Measurements from ENCODE around the gene CACHD1.
A peak's percentile ranks its signal among the peaks of the same experiment; 100 is the strongest.

Gene CACHD1

DNA sequence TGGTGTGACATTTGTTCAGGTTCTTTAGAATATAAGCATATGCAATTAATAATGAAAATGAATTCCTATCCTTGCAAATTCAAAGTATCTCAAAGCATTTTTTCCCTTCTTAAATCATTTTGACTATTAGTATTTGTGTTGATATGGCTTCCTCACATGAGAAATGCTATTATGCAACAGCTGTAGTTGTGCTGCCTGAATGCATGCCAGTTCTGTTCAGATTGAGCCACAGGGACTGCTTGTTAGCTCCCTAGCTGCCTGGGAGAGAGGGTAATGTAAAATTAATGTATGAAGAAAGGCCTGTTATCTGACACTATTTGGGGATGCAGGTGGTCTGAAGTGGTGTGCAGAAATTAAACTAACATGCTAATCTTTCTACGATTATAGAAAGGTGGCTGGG lies 45.5 kb downstream of the CACHD1 start:
- Histone ChIP-seq H3K23ac (ENCODE audit: low read length) (no peak overlapping the region), H2AK5ac (ENCODE audit: low read length) (no peak overlapping the region), H3K18ac (ENCODE audit: low read length) (no peak overlapping the region), H4K12ac (ENCODE audit: low read depth, low read length) (no peak overlapping the region), H3K9ac (ENCODE audit: low read length) (no peak overlapping the region), H3K4me3 (ENCODE audit: low read depth, low read length) (no peak overlapping the region), H3K14ac (ENCODE audit: low read length) (no peak overlapping the region), H3K4me2 (ENCODE audit: low read length) (no peak overlapping the region), H2BK12ac (ENCODE audit: low read length) (no peak overlapping the region), H2BK5ac (ENCODE audit: low read depth, low read length, poor library complexity) (no peak overlapping the region), H3K79me1 (ENCODE audit: low read length) (no peaks in the 10 kb centered on the region), H3K27me3 (ENCODE audit: insufficient read depth, low read length) (no peaks in the 10 kb centered on the region), H3K27ac (ENCODE audit: low read depth, low read length) (no peak overlapping the region), H2BK120ac (ENCODE audit: insufficient read depth, low read length, poor library complexity) (no peak overlapping the region), H3K4me1 (ENCODE audit: control insufficient read depth in 1 of 2, insufficient read depth in 2 of 2, low read length in 2 of 2) (no peaks in the 10 kb centered on the region), H3K9me3 (ENCODE audit: insufficient read depth, low read depth, low read length) (no peaks in the 10 kb centered on the region), H3K36me3 (ENCODE audit: control insufficient read depth in 1 of 2, insufficient read depth in 2 of 2, low read length in 2 of 2) (no peaks in the 10 kb centered on the region), H4K8ac (ENCODE audit: low read depth, low read length) (no peak overlapping the region), H2AFZ (ENCODE audit: insufficient read depth, low read length, poor library complexity) (no peak overlapping the region), H3K4ac (ENCODE audit: low read depth, low read length) (no peak overlapping the region), H3K79me2 (ENCODE audit: control insufficient read depth, insufficient read depth, low read length, poor library complexity) (no peaks in the 10 kb centered on the region), H4K91ac (ENCODE audit: low read depth, low read length) (no peak overlapping the region)
- WGBS (ENCODE audit: extremely low coverage, insufficient coverage, insufficient read length) = no CpG with 5 or more reads among the region's 1 CpG
- peak in 1 of 2 donors; percentile 57 for DNase-seq

DNA sequence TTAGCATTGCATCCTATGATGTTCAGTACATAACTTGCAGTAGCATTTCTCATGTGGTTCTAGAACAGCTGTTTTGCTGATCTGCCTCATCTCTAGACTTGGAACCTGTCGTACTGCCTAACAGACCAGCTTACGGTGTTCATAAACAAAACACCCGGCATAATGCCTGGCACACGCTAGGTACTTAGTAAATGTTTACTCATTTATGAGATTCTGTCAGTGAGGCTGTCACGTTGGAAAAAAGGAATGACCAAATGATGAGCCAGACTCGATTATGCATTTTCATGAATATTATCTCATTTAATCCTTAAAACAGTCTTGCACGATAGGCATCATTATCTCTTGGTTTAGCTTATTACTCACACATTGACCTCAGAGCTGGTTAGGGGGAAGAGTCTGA lies 46.4 kb downstream of the CACHD1 start:
- H2BK12ac ChIP-seq (ENCODE audit: low read length) = no peak overlapping the region
- H3K4me3 ChIP-seq (ENCODE audit: low read depth, low read length) = no peak overlapping the region
- H3K18ac ChIP-seq (ENCODE audit: low read length) = no peak overlapping the region
- H3K14ac ChIP-seq (ENCODE audit: low read length) = no peak overlapping the region
- no peaks in the 10 kb centered on the region for H3K79me1 ChIP-seq (ENCODE audit: low read length)
- no peaks in the 10 kb centered on the region for H3K27me3 ChIP-seq (ENCODE audit: insufficient read depth, low read length)
- H4K8ac ChIP-seq (ENCODE audit: low read depth, low read length) = no peak overlapping the region
- H3K23ac ChIP-seq (ENCODE audit: low read length) = no peak overlapping the region
- no peak for DNase-seq
- no peak overlapping the region for H4K91ac ChIP-seq (ENCODE audit: low read depth, low read length)
- no peak overlapping the region for H3K4me2 ChIP-seq (ENCODE audit: low read length)
- no peak overlapping the region for H3K4ac ChIP-seq (ENCODE audit: low read depth, low read length)
- no peak overlapping the region for H2AK5ac ChIP-seq (ENCODE audit: low read length)
- no peaks in the 10 kb centered on the region for H3K4me1 ChIP-seq (ENCODE audit: control insufficient read depth in 1 of 2, insufficient read depth in 2 of 2, low read length in 2 of 2)
- no CpG with 5 or more reads among the region's 7 CpGs for WGBS (ENCODE audit: extremely low coverage, insufficient coverage, insufficient read length)
- H3K9me3 ChIP-seq (ENCODE audit: insufficient read depth, low read depth, low read length) = no peaks in the 10 kb centered on the region
- no peaks in the 10 kb centered on the region for H3K79me2 ChIP-seq (ENCODE audit: control insufficient read depth, insufficient read depth, low read length, poor library complexity)
- no peaks in the 10 kb centered on the region for H3K36me3 ChIP-seq (ENCODE audit: control insufficient read depth in 1 of 2, insufficient read depth in 2 of 2, low read length in 2 of 2)
- H3K9ac ChIP-seq (ENCODE audit: low read length) = no peak overlapping the region
- no peak overlapping the region for H2AFZ ChIP-seq (ENCODE audit: insufficient read depth, low read length, poor library complexity)
- no peak overlapping the region for H2BK5ac ChIP-seq (ENCODE audit: low read depth, low read length, poor library complexity)
- H3K27ac ChIP-seq (ENCODE audit: low read depth, low read length) = no peak overlapping the region
- H2BK120ac ChIP-seq (ENCODE audit: insufficient read depth, low read length, poor library complexity) = no peak overlapping the region
- no peak overlapping the region for H4K12ac ChIP-seq (ENCODE audit: low read depth, low read length)

DNA sequence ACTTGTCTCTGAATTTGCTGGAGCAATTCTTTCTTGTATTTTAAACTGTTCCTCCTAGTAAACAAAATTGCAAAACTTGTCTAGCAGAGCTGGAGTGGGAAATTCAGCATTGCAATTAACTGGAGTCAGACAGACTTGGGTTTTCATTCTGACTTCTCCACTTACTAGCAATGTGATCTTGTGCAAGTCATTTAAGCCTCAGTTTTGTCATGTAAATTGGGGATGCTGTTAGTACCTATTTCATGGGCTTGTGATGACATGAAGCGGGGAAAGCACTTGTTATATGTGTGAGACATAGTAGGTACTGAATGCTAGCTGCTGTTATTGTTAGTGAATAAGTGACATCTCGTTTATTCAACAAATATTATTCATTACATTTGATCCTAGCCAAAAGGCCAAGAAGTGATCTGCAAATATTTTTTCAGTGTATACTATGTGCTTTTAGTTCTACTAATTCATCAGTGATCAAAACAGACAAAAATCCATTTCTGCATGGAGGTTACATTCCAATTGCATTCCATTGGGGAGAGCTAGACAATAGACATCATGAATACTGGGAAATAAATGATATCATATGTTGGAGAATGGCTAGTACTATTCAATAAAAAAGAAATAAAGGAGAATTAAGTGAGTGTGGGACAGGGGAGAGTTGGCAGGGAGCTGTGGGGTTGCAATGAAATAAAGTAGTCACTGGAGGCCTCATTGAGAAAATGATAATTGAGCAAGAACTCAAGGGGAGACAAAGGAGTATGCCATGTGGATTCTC lies 47.1 kb downstream of the CACHD1 start:
- no peak overlapping the region for H3K23ac ChIP-seq (ENCODE audit: low read length)
- H2BK12ac ChIP-seq (ENCODE audit: low read length) = no peak overlapping the region
- H3K4me3 ChIP-seq (ENCODE audit: low read depth, low read length) = no peak overlapping the region
- H3K27me3 ChIP-seq (ENCODE audit: insufficient read depth, low read length) = no peaks in the 10 kb centered on the region
- no peak overlapping the region for H4K8ac ChIP-seq (ENCODE audit: low read depth, low read length)
- no peak overlapping the region for H4K91ac ChIP-seq (ENCODE audit: low read depth, low read length)
- H2BK120ac ChIP-seq (ENCODE audit: insufficient read depth, low read length, poor library complexity) = no peak overlapping the region
- no peaks in the 10 kb centered on the region for H3K9me3 ChIP-seq (ENCODE audit: insufficient read depth, low read depth, low read length)
- H3K36me3 ChIP-seq (ENCODE audit: control insufficient read depth in 1 of 2, insufficient read depth in 2 of 2, low read length in 2 of 2) = no peaks in the 10 kb centered on the region
- no peak overlapping the region for H3K14ac ChIP-seq (ENCODE audit: low read length)
- H3K4me1 ChIP-seq (ENCODE audit: control insufficient read depth in 1 of 2, insufficient read depth in 2 of 2, low read length in 2 of 2) = no peaks in the 10 kb centered on the region
- no peak overlapping the region for H3K4ac ChIP-seq (ENCODE audit: low read depth, low read length)
- H3K27ac ChIP-seq (ENCODE audit: low read depth, low read length) = no peak overlapping the region
- no peak for DNase-seq
- H2AFZ ChIP-seq (ENCODE audit: insufficient read depth, low read length, poor library complexity) = no peak overlapping the region
- no peaks in the 10 kb centered on the region for H3K79me1 ChIP-seq (ENCODE audit: low read length)
- H3K79me2 ChIP-seq (ENCODE audit: control insufficient read depth, insufficient read depth, low read length, poor library complexity) = no peaks in the 10 kb centered on the region
- WGBS (ENCODE audit: extremely low coverage, insufficient coverage, insufficient read length) = no CpG with 5 or more reads among the region's 2 CpGs
- H3K9ac ChIP-seq (ENCODE audit: low read length) = no peak overlapping the region
- H2AK5ac ChIP-seq (ENCODE audit: low read length) = no peak overlapping the region
- H3K18ac ChIP-seq (ENCODE audit: low read length) = no peak overlapping the region
- no peak overlapping the region for H4K12ac ChIP-seq (ENCODE audit: low read depth, low read length)
- H3K4me2 ChIP-seq (ENCODE audit: low read length) = no peak overlapping the region
- H2BK5ac ChIP-seq (ENCODE audit: low read depth, low read length, poor library complexity) = no peak overlapping the region

DNA sequence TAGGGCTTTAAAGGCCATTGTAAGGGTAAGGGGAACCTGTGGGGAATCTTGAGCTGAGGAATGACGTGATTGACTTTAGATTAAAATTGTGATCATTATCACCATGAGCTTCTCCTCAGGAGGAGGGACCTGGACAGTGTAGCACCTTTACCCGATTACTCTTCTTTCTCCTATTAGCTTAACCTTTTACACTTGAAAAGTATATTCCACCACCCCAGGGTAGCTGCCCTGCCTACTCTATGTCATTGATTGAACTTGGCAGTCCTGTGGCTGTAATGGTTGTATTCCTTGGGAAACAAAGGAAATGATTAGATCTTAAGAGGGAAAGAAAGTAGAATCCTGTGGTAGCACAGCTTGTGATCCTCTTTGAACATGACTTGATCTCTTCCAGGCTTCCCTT lies 47.7 kb downstream of the CACHD1 start:
- Histone ChIP-seq H2AK5ac (ENCODE audit: low read length) (no peak overlapping the region), H3K9me3 (ENCODE audit: insufficient read depth, low read depth, low read length) (no peaks in the 10 kb centered on the region), H2BK12ac (ENCODE audit: low read length) (no peak overlapping the region), H2BK120ac (ENCODE audit: insufficient read depth, low read length, poor library complexity) (no peak overlapping the region), H3K4me3 (ENCODE audit: low read depth, low read length) (no peak overlapping the region), H3K4me2 (ENCODE audit: low read length) (no peak overlapping the region), H3K27me3 (ENCODE audit: insufficient read depth, low read length) (no peaks in the 10 kb centered on the region), H3K9ac (ENCODE audit: low read length) (no peak overlapping the region), H3K79me1 (ENCODE audit: low read length) (no peaks in the 10 kb centered on the region), H4K91ac (ENCODE audit: low read depth, low read length) (no peak overlapping the region), H3K18ac (ENCODE audit: low read length) (no peak overlapping the region), H4K8ac (ENCODE audit: low read depth, low read length) (no peak overlapping the region), H3K4ac (ENCODE audit: low read depth, low read length) (no peak overlapping the region), H4K12ac (ENCODE audit: low read depth, low read length) (no peak overlapping the region), H3K27ac (ENCODE audit: low read depth, low read length) (no peak overlapping the region), H3K36me3 (ENCODE audit: control insufficient read depth in 1 of 2, insufficient read depth in 2 of 2, low read length in 2 of 2) (no peaks in the 10 kb centered on the region), H2BK5ac (ENCODE audit: low read depth, low read length, poor library complexity) (no peak overlapping the region), H3K79me2 (ENCODE audit: control insufficient read depth, insufficient read depth, low read length, poor library complexity) (no peaks in the 10 kb centered on the region), H3K23ac (ENCODE audit: low read length) (no peak overlapping the region), H3K14ac (ENCODE audit: low read length) (no peak overlapping the region), H2AFZ (ENCODE audit: insufficient read depth, low read length, poor library complexity) (no peak overlapping the region), H3K4me1 (ENCODE audit: control insufficient read depth in 1 of 2, insufficient read depth in 2 of 2, low read length in 2 of 2) (no peaks in the 10 kb centered on the region)
- no peak for DNase-seq
- no CpG with 5 or more reads among the region's 2 CpGs for WGBS (ENCODE audit: extremely low coverage, insufficient coverage, insufficient read length)

Measured in trophoblast cell (in vitro differentiated cells and primary cell).